Keratinocyte (primary cell): ENCODE data around the gene SOST. TPM values are rescaled to one million over a fixed set of nuclear protein-coding genes. Genes with fewer than 3 reads are reported as not detected.

Source experiments
- DNase-seq: peaks from one replicate; pipeline ENCODE4 v3.0.0-alpha.2; 2011; ENCODE audit warnings: low read depth, missing footprints, low spot score
- FAIRE-seq: peaks from 2 replicates; lab custom pipeline; 2011; peaks lifted over from hg19 to GRCh38; lab: Jason Lieb, UNC
- H2AFZ ChIP-seq: 2 replicates; pipeline ENCODE4 v1.6.0; 2012; ENCODE audit warnings: low read length, control low read depth, inconsistent platforms; ENCODE audit not compliant: control insufficient read depth
- H3K27ac ChIP-seq: 2 replicates; pipeline ENCODE4 v1.5.1; 2011; ENCODE audit warnings: low read length; ENCODE audit not compliant: control insufficient read depth, insufficient read depth
- H3K27me3 ChIP-seq: 3 replicates; pipeline ENCODE4 v1.6.0; 2011; ENCODE audit warnings: low read length; ENCODE audit not compliant: control insufficient read depth, insufficient read depth; ENCODE audit errors: extremely low read depth
- H3K36me3 ChIP-seq, 2 experiments: 2 replicates in 1 of 2; 3 replicates in 1 of 2; pipeline ENCODE4 v1.5.1; 2011; ENCODE audit warnings: low read length in 2 of 2, mild to moderate bottlenecking in 1 of 2; ENCODE audit not compliant: control insufficient read depth in 2 of 2, insufficient read depth in 2 of 2; ENCODE audit errors: extremely low read depth in 1 of 2
- H3K4me1 ChIP-seq: 3 replicates; pipeline ENCODE4 v1.5.1; 2011; ENCODE audit warnings: low read length; ENCODE audit not compliant: control insufficient read depth, insufficient read depth; ENCODE audit errors: extremely low read depth
- H3K4me2 ChIP-seq: 3 replicates; pipeline ENCODE4 v1.6.0; 2011; ENCODE audit warnings: low read depth, low read length; ENCODE audit not compliant: control insufficient read depth, insufficient read depth; ENCODE audit errors: extremely low read depth
- H3K4me3 ChIP-seq, 3 experiments: fragments of 200-600 bp in 1 of 3; sonication (generic) in 1 of 3; 2 replicates in 2 of 3; 3 replicates in 1 of 3; pipeline ENCODE4 v1.5.1; 2011 to 2016; ENCODE audit warnings: low read length in 3 of 3, mild to moderate bottlenecking in 3 of 3, control low read depth in 2 of 3, inconsistent platforms in 1 of 3, low read depth in 1 of 3, mixed read lengths in 1 of 3, mixed run types in 1 of 3, moderate library complexity in 1 of 3; ENCODE audit not compliant: control insufficient read depth in 2 of 3, insufficient read depth in 2 of 3; ENCODE audit errors: extremely low read depth in 1 of 3
- H3K79me2 ChIP-seq: 2 replicates; pipeline ENCODE4 v1.6.0; 2012; ENCODE audit warnings: low read length; ENCODE audit not compliant: control insufficient read depth, insufficient read depth
- H3K9ac ChIP-seq: 3 replicates; pipeline ENCODE4 v1.6.0; 2011; ENCODE audit warnings: low read length; ENCODE audit not compliant: control insufficient read depth, insufficient read depth; ENCODE audit errors: extremely low read depth
- H3K9me1 ChIP-seq: 3 replicates; pipeline ENCODE4 v1.6.0; 2011; ENCODE audit warnings: low read length; ENCODE audit not compliant: control insufficient read depth, insufficient read depth; ENCODE audit errors: extremely low read depth
- H3K9me3 ChIP-seq: 2 replicates; pipeline ENCODE4 v1.5.1; 2012; ENCODE audit warnings: low read depth, low read length; ENCODE audit not compliant: control insufficient read depth
- H4K20me1 ChIP-seq: 3 replicates; pipeline ENCODE4 v1.6.0; 2011; ENCODE audit warnings: low read length; ENCODE audit not compliant: control insufficient read depth, insufficient read depth; ENCODE audit errors: extremely low read depth
- CTCF ChIP-seq, 3 experiments: IDR thresholded peaks in 1 of 3; conservative IDR thresholded peaks in 1 of 3; optimal IDR thresholded peaks in 1 of 3; 2 replicates in 2 of 3; 3 replicates in 1 of 3; pipeline versions ENCODE3 to v1.5.1; 2011; ENCODE audit warnings: low read length in 3 of 3, mild to moderate bottlenecking in 3 of 3, moderate library complexity in 2 of 3, control low read depth in 1 of 3, inconsistent platforms in 1 of 3; ENCODE audit not compliant: insufficient read depth in 2 of 3; ENCODE audit errors: extremely low read depth in 1 of 3
- EZH2 ChIP-seq: IDR thresholded peaks from one replicate; pipeline ENCODE4 v1.6.1; 2012; ENCODE audit warnings: inconsistent platforms, mild to moderate bottlenecking, low read length, moderate library complexity
- dilution Hi-C: fragments of 300-500 bp; cut with MboI; formaldehyde crosslinking; loops from one replicate; pipeline ENCODE4 v1.7.0; 2020; ENCODE audit warnings: low sequenced_read_pairs; ENCODE audit not compliant: extremely low pct_ligation_motif_present
- polyA plus RNA-seq, 5 experiments: library from polyadenylated mRNA; depleted of rRNA in 3 of 5; stranded (reverse) in 3 of 5; stranded (forward) in 1 of 5; unstranded in 1 of 5; fragments of >200 nt; gene quantifications; 1 replicate in 1 of 5; 2 replicates in 3 of 5; 3 replicates in 1 of 5; pipeline versions ENCODE4 v1.2.1 to v1.2.3, GENCODE V29; 2011 to 2012; ENCODE audit warnings: missing spikeins in 2 of 5, low read depth in 1 of 5, low replicate concordance in 1 of 5

SOST gene
- polyA plus RNA-seq, 1 donor (not counting 4 experiments of a cell fraction or from before 2014, with no cell fraction given), result 0.04 TPM

DNA sequence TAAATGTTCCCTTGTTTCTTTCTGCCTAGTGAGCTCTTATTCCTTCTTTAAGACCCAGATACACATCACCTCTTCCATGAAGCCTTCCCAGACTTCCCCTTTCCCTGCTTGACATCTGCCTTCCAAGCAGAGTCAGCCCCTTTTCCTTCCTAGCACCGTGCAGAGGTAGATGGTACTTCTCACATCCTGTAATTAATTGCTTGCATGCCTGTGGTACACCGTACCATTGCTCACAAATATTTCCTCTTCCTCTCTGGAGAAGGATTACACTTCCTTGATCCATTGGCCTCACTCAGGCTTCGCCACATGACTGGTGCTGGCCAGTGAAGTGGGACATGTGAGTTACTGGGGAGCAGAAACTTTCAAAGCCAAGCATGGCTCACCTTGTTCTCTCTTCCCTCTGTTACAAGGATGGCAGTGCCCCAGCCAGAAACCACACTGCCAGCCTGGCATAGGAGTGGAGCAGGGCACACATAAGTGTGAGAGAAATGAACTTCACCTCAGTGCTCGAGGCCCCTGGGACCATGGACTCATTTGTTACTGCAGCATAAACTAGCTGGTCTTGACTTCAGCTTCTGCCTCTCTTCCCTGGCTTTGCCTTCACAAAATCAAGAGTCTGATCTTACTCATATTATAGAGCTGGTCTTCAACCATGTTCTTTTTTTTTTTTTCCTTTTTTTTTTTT is 44.0 kb downstream of the SOST start:
- peak; percentile 60 for DNase-seq
- H3K27me3 ChIP-seq, result no peaks in the 10 kb centered on the region
- H4K20me1 ChIP-seq, result no peaks in the 10 kb centered on the region
- peaks cover 23% of the 10 kb centered on the region for H3K4me1 ChIP-seq
- no peak overlapping the region for H3K9ac ChIP-seq
- TF ChIP-seq CTCF (optimal IDR thresholded peaks at IDR 0.05 in 1 of 3, IDR thresholded peaks at IDR 0.05 in 1 of 3, conservative IDR thresholded peaks at IDR 0.05 in 1 of 3; ENCODE audit: extremely low read depth in 1 of 3, insufficient read depth in 2 of 3, low read length in 3 of 3) (no peak), EZH2 (no peak)
- peak; percentile 93 for FAIRE-seq
- peak overlapping the region; percentile 78 for H3K4me2 ChIP-seq
- H3K9me1 ChIP-seq, result no peaks in the 10 kb centered on the region
- dilution Hi-C loops, result no loop called here
- H3K27ac ChIP-seq, result no peak overlapping the region
- no peaks in the 10 kb centered on the region for H3K9me3 ChIP-seq
- no peaks in the 10 kb centered on the region for H3K36me3 ChIP-seq
- no peaks in the 10 kb centered on the region for H3K79me2 ChIP-seq
- H2AFZ ChIP-seq, result no peak overlapping the region
- H3K4me3 ChIP-seq, result peak overlapping the region in 1 of 3 experiments; percentile 36

- Histone ChIP-seq H3K4me2 (peak overlapping the region; percentile 78), H3K4me3 (peak overlapping the region; percentile 20 to 37 (median 36)), H3K79me2 (no peaks in the 10 kb centered on the region), H4K20me1 (no peaks in the 10 kb centered on the region), H3K27ac (no peak overlapping the region), H3K36me3 (no peaks in the 10 kb centered on the region), H3K4me1 (peaks cover 23% of the 10 kb centered on the region), H3K27me3 (no peaks in the 10 kb centered on the region), H2AFZ (peak overlapping the region; percentile 53), H3K9me3 (no peaks in the 10 kb centered on the region), H3K9me1 (no peaks in the 10 kb centered on the region), H3K9ac (peak overlapping the region; percentile 29)
- no peak for TF ChIP-seq EZH2
- no peak for TF ChIP-seq CTCF (optimal IDR thresholded peaks at IDR 0.05 in 1 of 3, IDR thresholded peaks at IDR 0.05 in 1 of 3, conservative IDR thresholded peaks at IDR 0.05 in 1 of 3; ENCODE audit: extremely low read depth in 1 of 3, insufficient read depth in 2 of 3, low read length in 3 of 3)
- dilution Hi-C loops, result no loop called here
- DNase-seq (no peak), FAIRE-seq (no peak)
Measured at GRCh38 chr17:43713494-43714162, 45.0 kb downstream of the SOST start.
